OCI-LY7 (cell line): ENCODE results near the gene DPYSL3.

ENCODE experiments used
- EZH2phosphoT487 ChIP-seq: fragments of 200-600 bp; sonication (generic); IDR thresholded peaks from 2 replicates; pipeline ENCODE4 v1.6.1; 2018; ENCODE audit warnings: low read depth, borderline replicate concordance, mild to moderate bottlenecking, mixed run types, antibody characterized with exemption, low read length, moderate library complexity, mixed read lengths
- TF ChIP-seq, protein P1 (sequence below): fragments of 200-600 bp; sonication (generic); conservative IDR thresholded peaks from 2 replicates; pipeline ENCODE4 v1.5.1; 2014; ENCODE audit warnings: mild to moderate bottlenecking, antibody characterized with exemption, low read length, moderate library complexity, mixed read lengths

DNA sequence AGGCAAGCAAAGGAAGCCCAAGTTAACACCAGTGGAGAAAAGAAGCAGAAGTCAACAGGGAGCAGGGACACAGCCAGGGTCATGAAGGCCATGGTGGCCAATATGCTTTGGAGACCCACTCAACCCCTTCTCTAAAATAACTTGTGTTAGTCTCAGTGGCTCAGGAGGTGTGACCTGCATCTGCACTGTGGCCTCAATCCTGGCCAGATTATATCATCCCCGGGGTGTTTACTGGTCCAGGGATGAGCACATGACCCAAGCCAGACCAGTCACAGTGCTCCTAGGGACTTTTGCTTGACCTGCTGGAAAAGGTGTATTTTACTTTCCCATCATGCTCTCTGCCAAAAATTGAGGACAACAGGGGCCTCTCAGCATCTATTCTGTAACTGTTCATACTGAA is 105.2 kb downstream of the DPYSL3 start:
- TF ChIP-seq, protein P1, sequence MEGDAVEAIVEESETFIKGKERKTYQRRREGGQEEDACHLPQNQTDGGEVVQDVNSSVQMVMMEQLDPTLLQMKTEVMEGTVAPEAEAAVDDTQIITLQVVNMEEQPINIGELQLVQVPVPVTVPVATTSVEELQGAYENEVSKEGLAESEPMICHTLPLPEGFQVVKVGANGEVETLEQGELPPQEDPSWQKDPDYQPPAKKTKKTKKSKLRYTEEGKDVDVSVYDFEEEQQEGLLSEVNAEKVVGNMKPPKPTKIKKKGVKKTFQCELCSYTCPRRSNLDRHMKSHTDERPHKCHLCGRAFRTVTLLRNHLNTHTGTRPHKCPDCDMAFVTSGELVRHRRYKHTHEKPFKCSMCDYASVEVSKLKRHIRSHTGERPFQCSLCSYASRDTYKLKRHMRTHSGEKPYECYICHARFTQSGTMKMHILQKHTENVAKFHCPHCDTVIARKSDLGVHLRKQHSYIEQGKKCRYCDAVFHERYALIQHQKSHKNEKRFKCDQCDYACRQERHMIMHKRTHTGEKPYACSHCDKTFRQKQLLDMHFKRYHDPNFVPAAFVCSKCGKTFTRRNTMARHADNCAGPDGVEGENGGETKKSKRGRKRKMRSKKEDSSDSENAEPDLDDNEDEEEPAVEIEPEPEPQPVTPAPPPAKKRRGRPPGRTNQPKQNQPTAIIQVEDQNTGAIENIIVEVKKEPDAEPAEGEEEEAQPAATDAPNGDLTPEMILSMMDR, result no peak
- TF ChIP-seq EZH2phosphoT487, result no peak
